ENCODE results near the gene MAPK10.

- TF ChIP-seq POLR2A (IDR thresholded peaks at IDR 0.05; ENCODE audit: low read depth, low read length) = no peak
- no peak for TF ChIP-seq TAF1 (IDR thresholded peaks at IDR 0.05; ENCODE audit: borderline replicate concordance, low read depth, low read length)
These were observed 110.8 kb downstream of the MAPK10 start for GRCh38 chr4:86249074-86249473.

Data from GM12892 (cell line).